Right forelimb (tissue), 1 donor: Measurements from ENCODE around the gene TRIO.
"Not testable (repeated sequence)": the region's sequence is repeated elsewhere in the genome, so short reads cannot be mapped to it uniquely, and the experiment has no call there.

Source experiments
- DNase-seq: peaks from one replicate; pipeline ENCODE4 v3.0.0-alpha.2; 2018

TRIO gene

GRCh38 chr5:14421851-14422250 is 278.7 kb downstream of the TRIO start:
- DNase-seq: no peak

- DNase-seq: no peak
Observed at GRCh38 chr5:14424011-14424685, 281.0 kb downstream of the TRIO start.

- DNase-seq: no peak
Observed at GRCh38 chr5:14425559-14425958, 282.4 kb downstream of the TRIO start.

GRCh38 chr5:14426521-14426920 is 283.4 kb downstream of the TRIO start:
- DNase-seq: no peak

GRCh38 chr5:14428302-14429081 is 285.4 kb downstream of the TRIO start:
- no peak for DNase-seq

- no peak for DNase-seq
Observed at GRCh38 chr5:14429101-14430050, 286.2 kb downstream of the TRIO start.

- DNase-seq: no peak
Observed at GRCh38 chr5:14431534-14431933, 288.4 kb downstream of the TRIO start.

- DNase-seq: no peak
Observed at GRCh38 chr5:14432931-14433589, 289.9 kb downstream of the TRIO start.

GRCh38 chr5:14435481-14435880 is 292.3 kb downstream of the TRIO start:
- no peak for DNase-seq

GRCh38 chr5:14436122-14436521 is 293.0 kb downstream of the TRIO start:
- not testable (repeated sequence) for DNase-seq

GRCh38 chr5:14436801-14437542 is 293.8 kb downstream of the TRIO start:
- no peak for DNase-seq

GRCh38 chr5:14438195-14438606 is 295.1 kb downstream of the TRIO start:
- DNase-seq: no peak

GRCh38 chr5:14439087-14439871 is 296.1 kb downstream of the TRIO start:
- no peak for DNase-seq

GRCh38 chr5:14440223-14440581 is 297.1 kb downstream of the TRIO start:
- DNase-seq: no peak

GRCh38 chr5:14440582-14441431 is 297.7 kb downstream of the TRIO start:
- peak; percentile 89 for DNase-seq

- DNase-seq: no peak
Observed at GRCh38 chr5:14441641-14442040, 298.5 kb downstream of the TRIO start.

- DNase-seq: no peak
Observed at GRCh38 chr5:14442536-14442935, 299.4 kb downstream of the TRIO start.

- no peak for DNase-seq
Observed at GRCh38 chr5:14443671-14444093, 300.5 kb downstream of the TRIO start.

GRCh38 chr5:14444161-14444560 is 301.0 kb downstream of the TRIO start:
- DNase-seq: no peak

- DNase-seq: no peak
Observed at GRCh38 chr5:14445013-14445412, 301.9 kb downstream of the TRIO start.
